ENCODE results near the gene CDC7.

CDC7 gene

GRCh38 chr1:91568261-91568660 lies 67.6 kb downstream of the CDC7 start:
- Histone ChIP-seq H3K27ac (ENCODE audit: low read depth, low read length) (no peak overlapping the region), H4K20me1 (ENCODE audit: control insufficient read depth, insufficient read depth, low read depth, low read length) (no peaks in the 10 kb centered on the region), H3K9me3 (ENCODE audit: control insufficient read depth, insufficient read depth, low read length) (no peaks in the 10 kb centered on the region), H3K27me3 (ENCODE audit: control insufficient read depth, low read length) (no peaks in the 10 kb centered on the region), H3K79me2 (ENCODE audit: control insufficient read depth, low read length) (no peaks in the 10 kb centered on the region), H3K9me2 (replicated peaks; ENCODE audit: control insufficient read depth, low read length) (no peaks in the 10 kb centered on the region), H3K4me1 (ENCODE audit: control insufficient read depth, low read length) (peaks cover 8% of the 10 kb centered on the region), H3F3A (ENCODE audit: control insufficient read depth, insufficient read depth) (no peaks in the 10 kb centered on the region), H3K4me2 (ENCODE audit: low read length) (no peak overlapping the region), H3K36me3 (ENCODE audit: control insufficient read depth, low read length) (no peaks in the 10 kb centered on the region), H3K4me3 (ENCODE audit: low read length) (no peak overlapping the region)
- TF ChIP-seq EZH2phosphoT487 (IDR thresholded peaks at IDR 0.05; ENCODE audit: borderline replicate concordance, low read length), result no peak
- TF ChIP-seq, protein P1, sequence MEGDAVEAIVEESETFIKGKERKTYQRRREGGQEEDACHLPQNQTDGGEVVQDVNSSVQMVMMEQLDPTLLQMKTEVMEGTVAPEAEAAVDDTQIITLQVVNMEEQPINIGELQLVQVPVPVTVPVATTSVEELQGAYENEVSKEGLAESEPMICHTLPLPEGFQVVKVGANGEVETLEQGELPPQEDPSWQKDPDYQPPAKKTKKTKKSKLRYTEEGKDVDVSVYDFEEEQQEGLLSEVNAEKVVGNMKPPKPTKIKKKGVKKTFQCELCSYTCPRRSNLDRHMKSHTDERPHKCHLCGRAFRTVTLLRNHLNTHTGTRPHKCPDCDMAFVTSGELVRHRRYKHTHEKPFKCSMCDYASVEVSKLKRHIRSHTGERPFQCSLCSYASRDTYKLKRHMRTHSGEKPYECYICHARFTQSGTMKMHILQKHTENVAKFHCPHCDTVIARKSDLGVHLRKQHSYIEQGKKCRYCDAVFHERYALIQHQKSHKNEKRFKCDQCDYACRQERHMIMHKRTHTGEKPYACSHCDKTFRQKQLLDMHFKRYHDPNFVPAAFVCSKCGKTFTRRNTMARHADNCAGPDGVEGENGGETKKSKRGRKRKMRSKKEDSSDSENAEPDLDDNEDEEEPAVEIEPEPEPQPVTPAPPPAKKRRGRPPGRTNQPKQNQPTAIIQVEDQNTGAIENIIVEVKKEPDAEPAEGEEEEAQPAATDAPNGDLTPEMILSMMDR (IDR thresholded peaks at IDR 0.05; ENCODE audit: low read depth, low read length, poor library complexity, severe bottlenecking), result no peak

DNA sequence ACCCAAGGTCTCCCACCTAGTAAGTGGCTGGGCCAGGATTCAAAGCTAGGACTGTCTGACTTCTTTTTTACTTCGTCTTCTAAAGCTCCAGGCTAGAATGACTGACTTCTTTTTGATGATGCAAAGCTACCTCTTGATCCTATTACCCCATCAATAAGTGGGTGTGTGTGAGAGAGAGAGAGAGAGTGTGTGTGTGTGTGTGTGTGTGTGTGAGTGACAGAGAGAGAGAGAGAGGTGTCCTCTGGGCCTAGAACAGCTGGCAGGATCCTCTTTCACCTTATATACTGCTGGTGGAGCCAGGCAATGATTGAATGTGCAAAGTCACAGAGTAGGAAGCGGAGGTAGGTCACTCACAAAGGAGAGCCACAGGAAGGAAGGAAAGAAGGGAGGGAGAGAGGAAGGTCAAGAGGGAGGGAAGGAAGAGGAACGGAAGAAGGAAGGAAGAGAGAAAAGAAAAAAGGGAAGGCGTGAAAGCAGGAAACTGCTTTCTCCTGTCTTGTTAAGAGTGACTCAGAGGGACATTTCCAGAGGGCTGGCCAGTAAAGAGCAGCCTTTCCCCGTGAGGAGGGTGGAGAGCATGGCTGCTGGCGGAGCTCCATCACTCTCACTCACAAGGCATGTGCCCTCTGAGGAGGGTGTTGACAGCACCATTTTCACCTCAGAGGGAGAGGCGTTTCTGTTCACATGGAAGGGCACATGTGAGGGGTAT lies 68.9 kb downstream of the CDC7 start:
- Histone ChIP-seq H3K4me2 (ENCODE audit: low read length) (no peak overlapping the region), H3K4me3 (ENCODE audit: low read length) (no peak overlapping the region)

DNA sequence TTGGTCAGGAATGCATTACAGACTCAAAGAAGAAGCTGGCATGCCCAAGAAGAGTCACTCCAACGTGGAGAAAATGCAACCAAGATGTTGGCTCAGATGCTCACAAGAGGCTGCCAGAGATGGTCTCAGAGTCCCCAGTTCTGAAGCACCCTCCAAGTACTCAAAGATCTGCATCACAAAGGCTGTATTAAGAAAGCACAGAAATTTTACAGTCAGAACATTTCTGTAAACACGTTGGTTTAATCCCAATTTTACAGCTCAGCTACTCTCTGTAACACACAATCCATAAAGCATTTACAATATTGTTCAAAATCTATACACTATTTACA lies 69.4 kb downstream of the CDC7 start:
- Histone ChIP-seq H3K27ac (ENCODE audit: low read depth, low read length) (no peak overlapping the region), H3K9me2 (replicated peaks; ENCODE audit: control insufficient read depth, low read length) (no peaks in the 10 kb centered on the region), H3K4me2 (ENCODE audit: low read length) (no peak overlapping the region), H3F3A (ENCODE audit: control insufficient read depth, insufficient read depth) (no peaks in the 10 kb centered on the region), H3K4me1 (ENCODE audit: control insufficient read depth, low read length) (peaks cover 8% of the 10 kb centered on the region), H4K20me1 (ENCODE audit: control insufficient read depth, insufficient read depth, low read depth, low read length) (no peaks in the 10 kb centered on the region), H3K27me3 (ENCODE audit: control insufficient read depth, low read length) (no peaks in the 10 kb centered on the region), H3K9me3 (ENCODE audit: control insufficient read depth, insufficient read depth, low read length) (no peaks in the 10 kb centered on the region), H3K79me2 (ENCODE audit: control insufficient read depth, low read length) (no peaks in the 10 kb centered on the region), H3K36me3 (ENCODE audit: control insufficient read depth, low read length) (no peaks in the 10 kb centered on the region), H3K4me3 (ENCODE audit: low read length) (no peak overlapping the region)
- no peak for TF ChIP-seq EZH2phosphoT487 (IDR thresholded peaks at IDR 0.05; ENCODE audit: borderline replicate concordance, low read length)
- TF ChIP-seq, protein P1 (IDR thresholded peaks at IDR 0.05; ENCODE audit: low read depth, low read length, poor library complexity, severe bottlenecking), result no peak

More for the DNA sequence above, 68.9 kb downstream of the CDC7 start:
- H3K9me2 ChIP-seq (replicated peaks; ENCODE audit: control insufficient read depth, low read length), result no peaks in the 10 kb centered on the region
- H4K20me1 ChIP-seq (ENCODE audit: control insufficient read depth, insufficient read depth, low read depth, low read length), result no peaks in the 10 kb centered on the region
- no peaks in the 10 kb centered on the region for H3K27me3 ChIP-seq (ENCODE audit: control insufficient read depth, low read length)
- no peaks in the 10 kb centered on the region for H3K79me2 ChIP-seq (ENCODE audit: control insufficient read depth, low read length)
- peaks cover 8% of the 10 kb centered on the region for H3K4me1 ChIP-seq (ENCODE audit: control insufficient read depth, low read length)
- H3F3A ChIP-seq (ENCODE audit: control insufficient read depth, insufficient read depth), result no peaks in the 10 kb centered on the region
- H3K36me3 ChIP-seq (ENCODE audit: control insufficient read depth, low read length), result no peaks in the 10 kb centered on the region
- TF ChIP-seq, protein P1 (IDR thresholded peaks at IDR 0.05; ENCODE audit: low read depth, low read length, poor library complexity, severe bottlenecking), result no peak
- no peak for TF ChIP-seq EZH2phosphoT487 (IDR thresholded peaks at IDR 0.05; ENCODE audit: borderline replicate concordance, low read length)
- H3K9me3 ChIP-seq (ENCODE audit: control insufficient read depth, insufficient read depth, low read length), result no peaks in the 10 kb centered on the region
- no peak overlapping the region for H3K27ac ChIP-seq (ENCODE audit: low read depth, low read length)
